ENCODE measurements around the gene UCHL3.
A peak's percentile ranks its signal among the peaks of the same experiment; 100 is the strongest.

The UCHL3 gene

DNA sequence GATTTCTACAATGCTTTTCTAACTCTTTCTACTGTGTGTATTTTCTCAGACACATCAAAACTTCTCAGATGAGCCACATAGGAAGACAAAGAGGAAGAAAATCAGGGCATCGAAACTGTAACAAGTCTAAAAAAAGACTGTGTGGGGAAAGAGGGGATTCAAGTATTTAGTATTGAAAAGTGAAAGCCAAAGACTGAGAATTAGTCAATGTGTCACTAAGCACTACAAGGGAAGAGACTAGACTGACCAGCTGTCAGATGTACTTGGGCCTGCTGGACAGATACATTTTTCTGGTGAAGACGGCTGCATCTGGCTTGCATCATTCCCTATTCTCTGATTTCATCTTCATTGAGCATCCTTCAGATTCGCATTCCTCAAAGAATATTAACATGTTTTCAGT lies 37.3 kb upstream of the UCHL3 start:
- TF ChIP-seq CTCF (IDR thresholded peaks at IDR 0.05; ENCODE audit: insufficient read depth, low read depth, low read length, missing control alignments): no peak
- H3K4me3 ChIP-seq (ENCODE audit: low read depth, low read length): no peak overlapping the region
- DNase-seq (ENCODE audit: low read depth): peak; percentile 74

- TF ChIP-seq CTCF (IDR thresholded peaks at IDR 0.05; ENCODE audit: insufficient read depth, low read depth, low read length, missing control alignments): no peak
- DNase-seq (ENCODE audit: low read depth): no peak
- H3K4me3 ChIP-seq (ENCODE audit: low read depth, low read length): no peak overlapping the region
Observed at GRCh38 chr13:75513271-75513670, 36.3 kb upstream of the UCHL3 start.

GRCh38 chr13:75514080-75514995 lies 35.3 kb upstream of the UCHL3 start:
- no peak for DNase-seq (ENCODE audit: low read depth)
- no peak overlapping the region for H3K4me3 ChIP-seq (ENCODE audit: low read depth, low read length)
- TF ChIP-seq CTCF (IDR thresholded peaks at IDR 0.05; ENCODE audit: insufficient read depth, low read depth, low read length, missing control alignments): no peak

DNA sequence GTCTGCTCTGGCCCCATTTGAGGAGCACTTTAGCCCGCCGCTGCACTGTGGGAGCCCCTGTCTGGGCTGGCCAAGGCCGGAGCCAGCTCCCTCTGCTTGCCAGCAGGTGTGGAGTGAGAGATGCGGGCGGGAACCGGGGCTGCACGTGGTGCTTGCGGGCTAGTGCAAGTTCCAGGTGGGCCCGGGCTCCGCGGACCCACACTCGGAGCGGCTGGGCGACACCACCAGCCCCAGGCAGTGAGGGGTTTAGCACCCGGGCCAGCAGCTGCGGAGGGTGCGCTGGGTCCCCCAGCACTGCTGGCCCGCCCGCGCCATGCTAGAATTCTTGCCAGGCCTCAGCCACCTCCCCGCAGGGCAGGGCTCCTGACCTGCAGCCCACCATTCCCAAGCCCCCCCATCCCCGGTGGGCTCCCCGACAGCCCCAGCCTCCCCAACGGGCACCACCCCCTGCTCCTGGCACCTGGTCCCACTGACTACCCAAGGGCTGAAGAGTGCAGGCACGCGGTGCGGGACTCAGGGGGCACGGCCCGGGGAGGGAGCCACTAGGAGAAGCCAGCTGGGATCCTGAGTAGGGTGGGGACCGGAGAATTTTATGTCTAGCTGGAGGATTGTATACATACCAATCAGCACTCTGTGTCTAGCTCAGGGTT lies 31.0 kb upstream of the UCHL3 start:
- DNase-seq (ENCODE audit: low read depth): no peak
- TF ChIP-seq CTCF (IDR thresholded peaks at IDR 0.05; ENCODE audit: insufficient read depth, low read depth, low read length, missing control alignments): no peak
- no peak overlapping the region for H3K4me3 ChIP-seq (ENCODE audit: low read depth, low read length)

- DNase-seq (ENCODE audit: low read depth): no peak
- no peak overlapping the region for H3K4me3 ChIP-seq (ENCODE audit: low read depth, low read length)
Observed at GRCh38 chr13:75521956-75522355, 27.6 kb upstream of the UCHL3 start.

GRCh38 chr13:75530549-75530961 lies 19.0 kb upstream of the UCHL3 start:
- H3K4me3 ChIP-seq (ENCODE audit: low read depth, low read length): no peak overlapping the region
- no peak for DNase-seq (ENCODE audit: low read depth)
- TF ChIP-seq CTCF (IDR thresholded peaks at IDR 0.05; ENCODE audit: insufficient read depth, low read depth, low read length, missing control alignments): no peak

More at GRCh38 chr13:75521956-75522355, 27.6 kb upstream of the UCHL3 start:
- TF ChIP-seq CTCF (IDR thresholded peaks at IDR 0.05; ENCODE audit: insufficient read depth, low read depth, low read length, missing control alignments): no peak
